GM23338 (cell line): ENCODE measurements around the gene SNU13. TPM values are rescaled to one million over a fixed set of nuclear protein-coding genes. Genes with fewer than 3 reads are reported as not detected.
A peak's percentile ranks its signal among the peaks of the same experiment; 100 is the strongest.

Source experiments
- ATAC-seq: fragments of 200-7000 bp; cut with Tn5 transposase; 3 replicates; pipeline ENCODE4 v1.9.1; 2020
- DNase-seq: peaks from one replicate; pipeline ENCODE4 v3.0.0-alpha.2; 2015; ENCODE audit warnings: low spot score
- H2AFZ ChIP-seq: fragments of 200-600 bp; sonication (generic); 2 replicates; pipeline ENCODE4 v1.8.0; 2016; ENCODE audit warnings: antibody characterized with exemption, mild to moderate bottlenecking, moderate library complexity
- H3F3A ChIP-seq: fragments of 200-600 bp; sonication (generic); replicated peaks from 2 replicates; pipeline ENCODE4 v1.8.0; 2017; ENCODE audit warnings: antibody characterized with exemption, mixed run types, low read depth
- H3K27ac ChIP-seq: fragments of 200-600 bp; sonication (generic); 2 replicates; pipeline ENCODE4 v1.6.1; 2016; ENCODE audit warnings: low read depth
- H3K27me3 ChIP-seq: fragments of 200-600 bp; sonication (generic); 2 replicates; pipeline ENCODE4 v1.8.0; 2016; ENCODE audit warnings: mild to moderate bottlenecking, mixed run types, moderate library complexity; ENCODE audit not compliant: insufficient read depth
- H3K36me3 ChIP-seq: fragments of 200-600 bp; sonication (generic); 2 replicates; pipeline ENCODE4 v1.8.0; 2016; ENCODE audit warnings: mild to moderate bottlenecking; ENCODE audit not compliant: insufficient read depth
- H3K4me1 ChIP-seq: fragments of 200-600 bp; sonication (generic); 2 replicates; pipeline ENCODE4 v1.8.0; 2016; ENCODE audit warnings: mild to moderate bottlenecking, moderate library complexity; ENCODE audit not compliant: insufficient read depth
- H3K4me2 ChIP-seq: fragments of 200-600 bp; sonication (generic); 2 replicates; pipeline ENCODE4 v1.7.1; 2017; ENCODE audit warnings: mixed run types
- H3K4me3 ChIP-seq: fragments of 200-600 bp; sonication (generic); 2 replicates; pipeline ENCODE4 v1.6.1; 2016; ENCODE audit warnings: mixed run types
- H3K79me2 ChIP-seq: fragments of 200-600 bp; sonication (generic); replicated peaks from 2 replicates; pipeline ENCODE4 v1.8.0; 2017; ENCODE audit warnings: mild to moderate bottlenecking; ENCODE audit not compliant: insufficient read depth
- H3K9me2 ChIP-seq: fragments of 200-600 bp; sonication (generic); 2 replicates; pipeline ENCODE4 v1.8.0; 2017; ENCODE audit not compliant: insufficient read depth
- H4K20me1 ChIP-seq: fragments of 200-600 bp; sonication (generic); replicated peaks from 2 replicates; pipeline ENCODE4 v1.8.0; 2017; ENCODE audit warnings: mild to moderate bottlenecking; ENCODE audit not compliant: insufficient read depth
- H3K27ac Mint-ChIP-seq: 2 replicates; pipeline ENCODE4 v1.8.0; 2020; ENCODE audit warnings: inconsistent platforms, mild to moderate bottlenecking, moderate library complexity, mixed read lengths
- H3K27me3 Mint-ChIP-seq: 3 replicates; pipeline ENCODE4 v1.8.0; 2022; ENCODE audit warnings: low read depth, mild to moderate bottlenecking, moderate library complexity, mixed read lengths, inconsistent platforms; ENCODE audit not compliant: insufficient read depth, poor library complexity
- H3K36me3 Mint-ChIP-seq: 3 replicates; pipeline ENCODE4 v1.8.0; 2021; ENCODE audit warnings: low read depth, mild to moderate bottlenecking, inconsistent platforms, moderate library complexity, mixed read lengths
- H3K4me1 Mint-ChIP-seq: 3 replicates; pipeline ENCODE4 v1.8.0; 2020; ENCODE audit warnings: mild to moderate bottlenecking, inconsistent platforms, mixed read lengths
- H3K4me3 Mint-ChIP-seq: 3 replicates; pipeline ENCODE4 v1.8.0; 2021; ENCODE audit warnings: moderate library complexity, mild to moderate bottlenecking, inconsistent platforms, mixed read lengths
- H3K9me3 Mint-ChIP-seq: 3 replicates; pipeline ENCODE4 v1.8.0; 2020; ENCODE audit warnings: moderate library complexity, mild to moderate bottlenecking, inconsistent platforms, mixed read lengths
- CTCF ChIP-seq, 2 experiments: fragments of 200-600 bp in 1 of 2; sonication (generic) in 1 of 2; conservative IDR thresholded peaks; 2 replicates each; pipeline versions ENCODE4 v1.5.1 to v1.6.1; 2016 to 2017; ENCODE audit warnings: antibody characterized with exemption in 2 of 2, low read depth in 2 of 2, mild to moderate bottlenecking in 2 of 2, moderate library complexity in 1 of 2
- ETS1 ChIP-seq: IDR thresholded peaks from 2 replicates; pipeline ENCODE4 v1.6.1; 2016; ENCODE audit warnings: antibody characterized with exemption
- EZH2 ChIP-seq: fragments of 200-600 bp; sonication (generic); IDR thresholded peaks from one replicate; pipeline ENCODE4 v1.8.0; 2017; ENCODE audit warnings: antibody characterized with exemption, mild to moderate bottlenecking, low read depth; ENCODE audit not compliant: unreplicated experiment
- EZH2phosphoT487 ChIP-seq: fragments of 200-600 bp; sonication (generic); IDR thresholded peaks from one replicate; pipeline ENCODE4 v1.8.1; 2018; ENCODE audit warnings: antibody characterized with exemption; ENCODE audit not compliant: unreplicated experiment
- JUNB ChIP-seq: IDR thresholded peaks from one replicate; pipeline ENCODE4 v1.6.1; 2016; ENCODE audit warnings: antibody characterized with exemption; ENCODE audit not compliant: unreplicated experiment
- NANOG ChIP-seq: IDR thresholded peaks from 2 replicates; pipeline ENCODE4 v1.6.1; 2016; ENCODE audit warnings: antibody characterized with exemption, borderline replicate concordance
- STAT1 ChIP-seq: IDR thresholded peaks from one replicate; pipeline ENCODE4 v1.6.1; 2016; ENCODE audit warnings: antibody characterized with exemption; ENCODE audit not compliant: unreplicated experiment
- ZNF114 ChIP-seq: fragments of 250-450 bp; sonication (Bioruptor Pico); IDR thresholded peaks from 2 replicates; pipeline ENCODE4 v1.5.0; 2020; ENCODE audit warnings: mild to moderate bottlenecking, moderate library complexity
- ZNF331 ChIP-seq: fragments of 250-450 bp; sonication (Bioruptor Pico); IDR thresholded peaks from 2 replicates; pipeline ENCODE4 v1.5.0; 2020; ENCODE audit warnings: low read depth, mild to moderate bottlenecking, moderate library complexity
- ZNF462 ChIP-seq: fragments of 250-450 bp; sonication (Bioruptor Pico); IDR thresholded peaks from 2 replicates; pipeline ENCODE4 v1.5.0; 2020; ENCODE audit warnings: mild to moderate bottlenecking, moderate library complexity
- polyA plus RNA-seq: library from polyadenylated mRNA; unstranded; fragments of >200 nt; fragmentation: Nextera tagmentation; extraction: Ambion mirVana; gene quantifications from 2 replicates; pipeline ENCODE4 v1.2.1, GENCODE V29; 2016
- total RNA-seq: library from RNA; depleted of rRNA; stranded (reverse); fragments of >200 nt; shearing (Covaris generic); gene quantifications from 2 replicates; pipeline ENCODE4 v1.2.3, GENCODE V29; 2014

The SNU13 gene
- total and polyA plus RNA-seq, 2 experiments from 2014 or later: 163 to 464 TPM

GRCh38 chr22:41642331-41643110 lies 46.1 kb downstream of the SNU13 start:
- TF ChIP-seq ZNF331: no peak
- TF ChIP-seq NANOG: no peak
- TF ChIP-seq CTCF (conservative IDR thresholded peaks at IDR 0.05; ENCODE audit: low read depth in 2 of 2): no peak
- no peak for TF ChIP-seq EZH2phosphoT487
- TF ChIP-seq STAT1: no peak
- no peak for TF ChIP-seq ZNF114 (CRISPR knock-in tag)
- TF ChIP-seq ETS1: no peak
- TF ChIP-seq JUNB: no peak
- no peak for TF ChIP-seq EZH2
- Histone ChIP-seq H3K27ac (peak overlapping the region; percentile 45; the same call in 1 of the 2 replicates), H3K4me3 (no peak overlapping the region), H3K4me2 (no peak overlapping the region), H3K27me3 (no peaks in the 10 kb centered on the region), H3K4me1 (no peaks in the 10 kb centered on the region), H4K20me1 (peaks cover 31% of the 10 kb centered on the region), H2AFZ (no peak overlapping the region), H3K9me2 (no peaks in the 10 kb centered on the region), H3F3A (0 out of 2 replicates have a peak, but pooled peaks cover 3% of the 10 kb centered on the region), H3K36me3 (peaks cover 74% of the 10 kb centered on the region), H3K79me2 (peaks cover 55% of the 10 kb centered on the region)
- no peak for ATAC-seq
- no peaks in the 10 kb centered on the region for H3K27me3 Mint-ChIP-seq
- no peak for DNase-seq
- H3K4me1 Mint-ChIP-seq: no peaks in the 10 kb centered on the region
- no peaks in the 10 kb centered on the region for H3K9me3 Mint-ChIP-seq
- H3K27ac Mint-ChIP-seq: no peak overlapping the region
- peaks cover 79% of the 10 kb centered on the region for H3K36me3 Mint-ChIP-seq
- H3K4me3 Mint-ChIP-seq: no peak overlapping the region

GRCh38 chr22:41641854-41642253 lies 46.8 kb downstream of the SNU13 start:
- Histone ChIP-seq H3K27me3 (no peaks in the 10 kb centered on the region), H3K9me2 (no peaks in the 10 kb centered on the region), H4K20me1 (peaks cover 34% of the 10 kb centered on the region), H2AFZ (no peak overlapping the region), H3K36me3 (peaks cover 74% of the 10 kb centered on the region), H3K27ac (no peak overlapping the region), H3K79me2 (peaks cover 55% of the 10 kb centered on the region), H3K4me2 (no peak overlapping the region), H3K4me3 (no peak overlapping the region), H3K4me1 (no peaks in the 10 kb centered on the region), H3F3A (0 out of 2 replicates have a peak, but pooled peaks cover 3% of the 10 kb centered on the region)
- Mint-ChIP-seq H3K36me3 (peaks cover 80% of the 10 kb centered on the region), H3K27ac (no peak overlapping the region), H3K27me3 (no peaks in the 10 kb centered on the region), H3K9me3 (no peaks in the 10 kb centered on the region), H3K4me3 (no peak overlapping the region), H3K4me1 (no peaks in the 10 kb centered on the region)
- no peak for DNase-seq
- no peak for ATAC-seq
- TF ChIP-seq EZH2phosphoT487: no peak
- TF ChIP-seq ZNF462 (CRISPR knock-in tag): no peak
- TF ChIP-seq CTCF (conservative IDR thresholded peaks at IDR 0.05; ENCODE audit: low read depth in 2 of 2): no peak
